Pancreas (tissue), 10 donors: ENCODE data around the gene IL23R. TPM values are rescaled to one million over a fixed set of nuclear protein-coding genes. Genes with fewer than 3 reads are reported as not detected.
"Not testable (repeated sequence)": the region's sequence is repeated elsewhere in the genome, so short reads cannot be mapped to it uniquely, and the experiment has no call there.

Experiments
- ATAC-seq, 4 donors: fragments of 200-7000 bp; cut with Tn5 transposase; one replicate each; pipeline versions ENCODE4 v1.8.0 to v1.9.1; 2020; ENCODE audit warnings: mild to moderate bottlenecking in 4 of 4, moderate library complexity in 4 of 4
- DNase-seq, 6 donors: peaks; one replicate each; pipeline ENCODE4 v3.0.0-alpha.2; 2020
- FAIRE-seq: peaks from 2 replicates; lab custom pipeline; 2012; peaks lifted over from hg19 to GRCh38; lab: Jason Lieb, UNC
- H3K27ac ChIP-seq, 4 donors: fragments of 200-600 bp; sonication (generic); 1 replicate in 3 of 4; 2 replicates in 1 of 4; pipeline versions ENCODE4 v1.5.0 to v1.8.0; 2020
- H3K27me3 ChIP-seq, 4 donors: fragments of 200-600 bp; one replicate each; pipeline ENCODE4 v1.8.0; 2021
- H3K36me3 ChIP-seq, 3 donors: fragments of 200-600 bp; sonication (generic) in 1 of 3; one replicate each; pipeline versions ENCODE4 v1.5.0 to v1.8.0; 2020 to 2021
- H3K4me1 ChIP-seq, 3 donors: fragments of 200-600 bp; one replicate each; pipeline ENCODE4 v1.8.0; 2021
- H3K4me3 ChIP-seq, 4 donors: fragments of 200-600 bp; sonication (generic) in 2 of 4; one replicate each; pipeline versions ENCODE4 v1.5.0 to v1.8.0; 2020 to 2021
- H3K9me3 ChIP-seq, 4 donors: fragments of 200-600 bp; one replicate each; pipeline ENCODE4 v1.8.0; 2021
- CTCF ChIP-seq, 4 donors: fragments of 200-600 bp; sonication (generic) in 3 of 4; IDR thresholded peaks; one replicate each; pipeline versions ENCODE4 v1.5.0 to v1.8.0; 2021; ENCODE audit warnings: antibody characterized with exemption in 4 of 4
- WGBS, 2 donors: extraction: QIAGEN DNeasy Blood & Tissue Kit; methylation state at CpG; one replicate each; pipeline ENCODE4 v1.1.7; 2013; 5-methylcytosine and 5-hydroxymethylcytosine counted together
- intact Hi-C, 3 donors: fragments of 100-400 bp; cut with DNase I; formaldehyde crosslinking; loops; one replicate each; pipeline versions ENCODE4 v1.11.1 to v1.14.2; 2022
- polyA plus RNA-seq, 2 donors: library from polyadenylated mRNA; stranded (reverse); fragments of 200-250 nt; gene quantifications; one replicate each; pipeline ENCODE4 v1.2.3, GENCODE V29; 2013
- total RNA-seq, 6 donors: library from RNA; stranded (reverse); fragmentation: NEBNext Ultra II Directional in 4 of 6; extraction: Animal tissue kit (Norgen Biotek cat#: 25700) in 4 of 6; gene quantifications; one replicate each; pipeline versions ENCODE4 v1.2.1 to v1.2.4, GENCODE V29; 2021 to 2023
- donor health status: healthy with polysubstance abuse.
- donor health status: DM: no; HTN: no; CAD: no; lungs with moderate emphysema.
- donor health status: DM: no; HTN: no; CAD: no.
- donor health status: control.
- donor health status: control.
- donor health status: Bipolar disorder and iron deficiency.
- donor health status: DM: yes; HTN: yes; CAD: no.
- donor health status: DM: no; HTN: no; CAD: no.
- donor health status: DM: no; HTN: no; CAD: no.
- donor health status: DM: yes; HTN: yes; CAD: no.

The IL23R gene
- total and polyA plus RNA-seq, 8 donors = 0.05 to 0.22 (median 0.12) TPM; not detected in 3

- 83 to 85% methylated on average over 2 of the region's 2 CpGs for WGBS, 2 donors
- Histone ChIP-seq H3K9me3 (no peaks in the 10 kb centered on the region), H3K27ac (no peak overlapping the region), H3K36me3 (no peaks in the 10 kb centered on the region), H3K4me3 (no peak overlapping the region), H3K4me1 (peaks cover 0 to 4% (median 0%) of the 10 kb centered on the region in 3 donors), H3K27me3 (no peaks in the 10 kb centered on the region)
- no peak for TF ChIP-seq CTCF (IDR thresholded peaks at IDR 0.05)
- FAIRE-seq (no peak), ATAC-seq (no peak), DNase-seq (no peak)
- intact Hi-C loops = no loop called here
Measured at GRCh38 chr1:67194209-67194863, 28.1 kb downstream of the IL23R start.

GRCh38 chr1:67200755-67201154 lies 34.5 kb downstream of the IL23R start:
- TF ChIP-seq CTCF (IDR thresholded peaks at IDR 0.05) = no peak
- intact Hi-C loops = no loop called here
- FAIRE-seq = no peak
- Histone ChIP-seq H3K27ac (no peak overlapping the region), H3K4me1 (no peaks in the 10 kb centered on the region), H3K36me3 (no peaks in the 10 kb centered on the region), H3K27me3 (no peaks in the 10 kb centered on the region), H3K4me3 (no peak overlapping the region), H3K9me3 (no peaks in the 10 kb centered on the region)
- no peak for ATAC-seq
- WGBS, 2 donors = 96% methylated on average over 3 of the region's 3 CpGs
- DNase-seq = no peak

- H3K27ac ChIP-seq = no peak overlapping the region
- intact Hi-C loops = no loop called here
Measured at GRCh38 chr1:67201891-67202290, 35.6 kb downstream of the IL23R start.

GRCh38 chr1:67204298-67204980 lies 38.2 kb downstream of the IL23R start:
- no peak overlapping the region for H3K4me3 ChIP-seq
- DNase-seq (no peak), FAIRE-seq (no peak), ATAC-seq (no peak)
- no peak overlapping the region for H3K27ac ChIP-seq
- intact Hi-C loops = no loop called here
- H3K9me3 ChIP-seq = no peaks in the 10 kb centered on the region
- TF ChIP-seq CTCF (IDR thresholded peaks at IDR 0.05) = no peak
- no peaks in the 10 kb centered on the region for H3K4me1 ChIP-seq
- H3K27me3 ChIP-seq = no peaks in the 10 kb centered on the region
- WGBS, 2 donors = 70 to 86% methylated on average over 8 of the region's 8 CpGs
- no peaks in the 10 kb centered on the region for H3K36me3 ChIP-seq

More at GRCh38 chr1:67201891-67202290, 35.6 kb downstream of the IL23R start:
- H3K4me1 ChIP-seq = no peaks in the 10 kb centered on the region
- no peak overlapping the region for H3K4me3 ChIP-seq
- DNase-seq (no peak), ATAC-seq (no peak), FAIRE-seq (no peak)
- whole genome bisulfite sequencing, 2 donors = 89 to 90% methylated on average over 1 of the region's 1 CpG
- no peaks in the 10 kb centered on the region for H3K27me3 ChIP-seq
- H3K9me3 ChIP-seq = no peaks in the 10 kb centered on the region
- no peak for TF ChIP-seq CTCF (IDR thresholded peaks at IDR 0.05)
- no peaks in the 10 kb centered on the region for H3K36me3 ChIP-seq

GRCh38 chr1:67207398-67207797 lies 41.1 kb downstream of the IL23R start:
- FAIRE-seq, H3K36me3 ChIP-seq, intact Hi-C loops, H3K4me3 ChIP-seq, ATAC-seq, H3K9me3 ChIP-seq, H3K27me3 ChIP-seq, H3K27ac ChIP-seq, DNase-seq, H3K4me1 ChIP-seq: not testable (repeated sequence)
- WGBS, 2 donors = 89 to 91% methylated on average over 5 of the region's 5 CpGs
